ENCODE measurements around the gene KLF7. TPM values are rescaled to one million over a fixed set of nuclear protein-coding genes. Genes with fewer than 3 reads are reported as not detected.

Gene KLF7
- total and polyA plus RNA-seq, 8 donors = 14.8 to 41.8 (median 18.2) TPM

DNA sequence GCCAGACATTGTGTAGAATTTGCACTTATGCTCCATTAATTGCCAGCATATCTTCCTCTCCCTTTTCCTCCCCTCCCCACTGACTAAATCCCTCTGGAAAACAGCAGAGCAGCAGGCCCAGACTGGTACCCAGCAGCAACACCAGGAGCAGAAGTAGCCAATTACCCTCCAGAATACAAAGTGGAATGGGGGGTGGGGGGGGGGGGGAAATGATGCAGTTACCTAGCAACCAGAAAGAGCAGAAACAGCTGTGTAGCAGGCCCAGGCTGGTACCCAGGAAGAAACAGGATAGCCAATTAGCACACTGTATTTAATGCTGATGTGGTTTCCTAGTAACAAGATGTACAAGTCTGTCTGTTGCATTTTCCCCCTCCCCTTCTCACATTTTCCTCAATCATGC is 52.3 kb downstream of the KLF7 start:
- Histone ChIP-seq H3K27me3 (no peaks in the 10 kb centered on the region), H3K36me3 (peaks cover 0 to 7% of the 10 kb centered on the region in 2 donors), H3K9me3 (no peaks in the 10 kb centered on the region), H3K27ac (no peak overlapping the region), H3K4me1 (peaks cover 0 to 30% of the 10 kb centered on the region in 2 donors), H3K4me3 (no peak overlapping the region)
- ATAC-seq (no peak), DNase-seq (no peak)
- intact Hi-C loops (cut with DNase I) = no loop called here
- TF ChIP-seq, protein P1, sequence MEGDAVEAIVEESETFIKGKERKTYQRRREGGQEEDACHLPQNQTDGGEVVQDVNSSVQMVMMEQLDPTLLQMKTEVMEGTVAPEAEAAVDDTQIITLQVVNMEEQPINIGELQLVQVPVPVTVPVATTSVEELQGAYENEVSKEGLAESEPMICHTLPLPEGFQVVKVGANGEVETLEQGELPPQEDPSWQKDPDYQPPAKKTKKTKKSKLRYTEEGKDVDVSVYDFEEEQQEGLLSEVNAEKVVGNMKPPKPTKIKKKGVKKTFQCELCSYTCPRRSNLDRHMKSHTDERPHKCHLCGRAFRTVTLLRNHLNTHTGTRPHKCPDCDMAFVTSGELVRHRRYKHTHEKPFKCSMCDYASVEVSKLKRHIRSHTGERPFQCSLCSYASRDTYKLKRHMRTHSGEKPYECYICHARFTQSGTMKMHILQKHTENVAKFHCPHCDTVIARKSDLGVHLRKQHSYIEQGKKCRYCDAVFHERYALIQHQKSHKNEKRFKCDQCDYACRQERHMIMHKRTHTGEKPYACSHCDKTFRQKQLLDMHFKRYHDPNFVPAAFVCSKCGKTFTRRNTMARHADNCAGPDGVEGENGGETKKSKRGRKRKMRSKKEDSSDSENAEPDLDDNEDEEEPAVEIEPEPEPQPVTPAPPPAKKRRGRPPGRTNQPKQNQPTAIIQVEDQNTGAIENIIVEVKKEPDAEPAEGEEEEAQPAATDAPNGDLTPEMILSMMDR (IDR thresholded peaks at IDR 0.05) = no peak

DNA sequence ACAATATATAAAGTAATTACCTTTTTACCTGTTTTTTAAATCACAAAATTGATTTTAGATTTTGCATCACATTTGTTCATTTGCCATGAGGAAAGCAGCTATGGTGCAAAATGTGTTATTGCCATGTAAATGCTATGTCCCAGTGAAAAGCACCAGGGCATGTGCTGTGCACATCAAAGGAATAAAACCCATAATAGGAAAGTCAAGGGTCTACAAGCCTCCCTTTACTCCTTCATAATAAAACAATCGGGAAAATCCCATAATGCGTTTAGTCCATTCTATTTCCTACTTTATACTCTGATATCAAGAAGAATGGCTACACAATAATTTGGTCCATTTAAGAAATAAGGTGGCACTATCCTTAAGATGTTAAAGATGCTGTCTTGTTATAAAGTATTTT is 53.0 kb downstream of the KLF7 start:
- intact Hi-C loops (cut with DNase I) = no loop called here
- no peak overlapping the region for H3K4me3 ChIP-seq
- H3K36me3 ChIP-seq = peaks cover 0 to 5% of the 10 kb centered on the region in 2 donors
- H3K4me1 ChIP-seq = peaks cover 0 to 37% of the 10 kb centered on the region in 2 donors
- DNase-seq = no peak
- no peak overlapping the region for H3K27ac ChIP-seq
- no peak for ATAC-seq
- no peaks in the 10 kb centered on the region for H3K27me3 ChIP-seq
- H3K9me3 ChIP-seq = no peaks in the 10 kb centered on the region
- TF ChIP-seq, protein P1 (IDR thresholded peaks at IDR 0.05) = no peak

DNA sequence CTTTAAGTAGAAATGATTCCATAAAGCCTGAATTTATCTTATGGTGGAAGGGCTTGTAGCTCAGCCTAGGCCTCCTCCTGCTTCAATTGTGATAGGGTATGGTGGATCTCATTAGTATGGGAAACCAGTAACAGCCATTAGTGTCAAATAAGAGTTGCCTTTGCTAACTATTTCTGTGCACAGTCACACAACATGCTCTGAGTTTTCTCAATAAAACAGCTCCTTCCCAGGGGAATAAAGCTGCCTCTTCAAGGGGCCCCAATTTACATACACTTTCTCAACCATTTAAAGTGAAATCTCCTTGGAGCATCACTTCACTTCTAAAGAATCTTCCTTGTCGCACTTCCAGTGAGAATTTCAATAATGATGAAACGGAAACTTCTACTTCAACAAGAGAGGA is 53.4 kb downstream of the KLF7 start:
- H3K9me3 ChIP-seq = no peaks in the 10 kb centered on the region
- peaks cover 0 to under 1% of the 10 kb centered on the region in 2 donors for H3K36me3 ChIP-seq
- intact Hi-C loops (cut with DNase I) = no loop called here
- DNase-seq (no peak), ATAC-seq (no peak)
- no peak overlapping the region for H3K27ac ChIP-seq
- no peak overlapping the region for H3K4me3 ChIP-seq
- H3K27me3 ChIP-seq = no peaks in the 10 kb centered on the region
- TF ChIP-seq, protein P1 (IDR thresholded peaks at IDR 0.05) = no peak
- peaks cover 0 to 37% of the 10 kb centered on the region in 2 donors for H3K4me1 ChIP-seq

DNA sequence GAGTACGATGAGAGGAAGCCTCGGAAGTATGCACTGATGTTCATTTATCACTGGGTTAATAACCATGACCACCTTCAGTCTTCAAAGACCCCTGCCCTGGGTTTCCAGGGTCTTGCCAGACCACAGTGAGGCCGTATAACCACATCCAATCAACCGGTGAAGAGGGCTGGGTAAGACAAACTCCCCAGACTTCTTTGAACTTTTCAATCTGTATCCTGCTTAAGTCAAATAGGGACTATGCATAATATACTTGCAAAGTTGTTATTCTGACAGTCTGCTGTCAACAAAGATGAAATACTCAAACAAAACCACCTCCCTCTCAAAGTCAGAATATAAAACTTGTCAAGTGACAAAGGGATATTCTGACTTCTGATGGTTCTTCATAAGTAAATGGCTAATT is 54.0 kb downstream of the KLF7 start:
- H3K4me1 ChIP-seq = peaks cover 0 to 37% of the 10 kb centered on the region in 2 donors
- intact Hi-C loops (cut with DNase I) = no loop called here
- peak overlapping the region in 1 of 2 donors; percentile 75 for H3K27ac ChIP-seq
- ATAC-seq (no peak), DNase-seq (no peak)
- TF ChIP-seq, protein P1 (IDR thresholded peaks at IDR 0.05) = no peak
- peaks cover 0 to 5% of the 10 kb centered on the region in 2 donors for H3K36me3 ChIP-seq
- H3K4me3 ChIP-seq = no peak overlapping the region
- no peaks in the 10 kb centered on the region for H3K9me3 ChIP-seq
- H3K27me3 ChIP-seq = no peaks in the 10 kb centered on the region

DNA sequence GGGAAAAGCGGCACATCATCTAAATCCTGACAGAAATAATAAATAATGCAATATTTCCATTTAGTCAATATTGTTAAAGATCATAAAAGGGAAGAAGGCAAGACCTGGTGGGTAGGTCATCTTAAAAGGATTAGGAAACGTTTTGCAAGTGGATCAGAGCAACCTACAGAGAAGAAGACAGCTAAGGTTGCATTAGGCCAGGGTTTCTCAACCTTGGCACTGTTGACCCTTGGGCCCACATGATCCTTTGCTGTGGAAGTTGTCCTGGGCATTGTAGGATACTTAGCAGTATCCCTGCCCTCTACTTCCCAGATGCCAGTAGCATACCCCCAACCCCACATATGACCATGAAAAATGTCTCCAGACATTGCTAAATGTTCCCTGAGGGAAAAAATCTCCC is 55.0 kb downstream of the KLF7 start:
- Histone ChIP-seq H3K4me3 (no peak overlapping the region), H3K4me1 (peaks cover 0 to 33% of the 10 kb centered on the region in 2 donors), H3K27me3 (no peaks in the 10 kb centered on the region), H3K27ac (peak overlapping the region in 1 of 2 donors; percentile 75), H3K36me3 (peaks cover 0 to 16% of the 10 kb centered on the region in 2 donors), H3K9me3 (no peaks in the 10 kb centered on the region)
- ATAC-seq = no peak
- DNase-seq = no peak
- intact Hi-C loops (cut with DNase I) = no loop called here
- TF ChIP-seq, protein P1 (IDR thresholded peaks at IDR 0.05) = no peak

Data from left lung (tissue), 10 donors.